ENCODE results near the gene UFD1.

Gene UFD1

DNA sequence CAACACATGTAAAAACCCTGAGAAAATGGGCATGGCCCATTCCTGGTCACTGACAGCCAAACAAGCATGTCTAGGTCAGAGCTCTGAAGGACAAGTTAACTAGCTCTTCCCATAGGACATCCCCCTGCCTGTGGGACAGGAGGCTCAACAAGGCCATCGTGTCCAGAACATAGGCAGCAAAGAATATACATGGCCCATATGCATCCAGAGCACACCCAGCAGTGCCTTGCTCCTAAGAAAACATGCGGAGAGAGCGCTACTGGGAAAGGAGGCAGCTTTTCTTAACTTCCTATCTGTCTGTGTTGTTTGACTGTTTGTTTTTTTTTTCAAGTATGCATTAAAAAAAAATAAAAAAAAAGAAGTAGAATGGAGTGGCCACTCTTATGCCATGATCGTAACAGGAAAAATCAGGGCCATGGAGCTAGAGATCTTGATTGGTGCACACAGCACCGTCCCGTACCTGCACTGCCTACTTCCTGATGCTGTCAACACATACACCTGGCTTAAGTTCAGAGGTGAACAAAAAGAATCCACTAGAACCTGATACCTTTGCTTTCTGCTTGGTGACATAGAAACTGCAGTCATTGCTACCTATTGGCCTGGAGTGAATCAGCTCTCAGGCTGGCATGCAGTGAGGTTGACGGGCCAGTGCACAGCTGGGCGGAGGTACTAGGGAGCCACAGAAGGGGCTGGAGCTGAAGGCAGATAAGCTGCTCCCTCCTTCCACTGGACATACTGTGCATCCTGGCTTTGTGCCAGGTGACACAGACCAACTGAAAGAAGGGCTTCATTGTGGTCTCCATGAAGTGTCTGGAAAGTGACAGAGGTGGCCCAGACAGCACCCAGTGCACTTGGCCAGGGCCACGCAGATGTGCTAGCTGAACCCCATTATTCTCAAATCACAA lies 11.9 kb downstream of the UFD1 start:
- DNase-seq = no peak

DNA sequence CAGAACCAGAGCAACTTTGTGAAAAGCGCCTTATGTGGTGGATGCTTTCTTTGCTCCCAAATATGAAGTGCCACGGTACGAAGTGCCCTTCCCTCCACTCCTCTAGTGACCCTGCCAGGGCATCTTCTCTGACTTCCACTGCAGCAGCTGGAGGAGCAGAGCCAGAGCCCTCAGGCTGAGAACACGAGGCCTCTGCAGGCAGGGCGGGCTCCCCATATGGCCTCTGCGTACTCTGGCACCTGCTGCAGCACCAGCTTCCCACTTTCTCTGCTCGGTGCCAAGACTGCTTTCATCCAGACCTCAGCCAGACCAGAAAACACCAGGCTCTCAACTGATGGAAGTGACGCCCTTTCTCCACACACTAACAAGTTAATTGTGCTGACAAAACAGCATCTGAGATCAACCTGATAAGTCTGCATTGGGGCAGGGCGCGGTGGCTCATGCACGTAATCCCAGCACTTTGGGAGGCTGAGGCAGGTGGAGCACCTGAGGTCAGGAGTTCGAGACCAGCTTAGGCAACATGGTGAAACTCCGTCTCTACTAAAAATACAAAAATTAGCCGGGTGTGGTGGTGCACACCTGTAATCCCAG lies 12.8 kb downstream of the UFD1 start:
- no peak for DNase-seq

DNA sequence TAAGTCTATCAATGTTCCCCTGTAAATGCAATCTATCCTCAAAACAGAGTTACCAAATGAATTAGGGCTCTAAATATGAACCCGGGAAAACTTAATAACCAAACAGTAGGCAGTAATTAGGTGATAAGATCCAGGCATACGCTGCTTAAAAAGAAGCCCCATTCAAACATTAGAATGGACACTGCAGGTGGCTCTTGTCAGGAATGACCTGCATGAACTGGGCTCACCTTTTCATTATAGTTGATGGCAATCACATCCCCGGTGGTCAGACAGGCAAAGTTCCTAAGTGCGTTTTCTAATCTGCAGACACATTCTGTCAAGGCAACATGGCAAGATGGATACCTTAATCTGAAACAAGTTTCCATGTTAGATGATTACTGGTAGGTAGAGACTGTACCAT lies 14.0 kb downstream of the UFD1 start:
- no peak for DNase-seq

- DNase-seq = no peak
These were observed 14.4 kb downstream of the UFD1 start for GRCh38 chr22:19464546-19464945.

- no peak for DNase-seq
These were observed 15.2 kb downstream of the UFD1 start for GRCh38 chr22:19463491-19464469.

GRCh38 chr22:19463008-19463407 lies 16.0 kb downstream of the UFD1 start:
- DNase-seq = no peak

DNA sequence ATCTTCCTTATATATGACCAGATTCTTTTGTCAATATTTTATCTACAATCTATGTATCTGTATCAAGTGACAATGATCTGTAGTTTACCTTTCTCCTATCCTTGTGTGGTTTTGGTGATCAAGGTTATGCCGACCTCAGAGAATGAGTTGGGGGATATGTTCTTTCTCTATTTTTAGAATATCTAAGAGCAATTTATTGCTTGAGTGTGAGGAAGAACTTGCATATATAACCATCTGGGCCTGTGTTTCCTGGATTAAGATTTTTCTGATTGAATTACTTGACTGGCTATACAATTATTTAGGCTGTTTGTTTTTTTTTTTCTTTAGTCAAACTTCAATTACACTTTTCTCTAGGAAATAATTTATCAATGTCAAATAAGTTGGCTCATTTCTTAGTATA lies 17.5 kb downstream of the UFD1 start:
- DNase-seq = no peak

- DNase-seq = no peak
These were observed 19.0 kb downstream of the UFD1 start for GRCh38 chr22:19460036-19460435.

- no peak for DNase-seq
These were observed 21.1 kb downstream of the UFD1 start for GRCh38 chr22:19457828-19458428.

DNA sequence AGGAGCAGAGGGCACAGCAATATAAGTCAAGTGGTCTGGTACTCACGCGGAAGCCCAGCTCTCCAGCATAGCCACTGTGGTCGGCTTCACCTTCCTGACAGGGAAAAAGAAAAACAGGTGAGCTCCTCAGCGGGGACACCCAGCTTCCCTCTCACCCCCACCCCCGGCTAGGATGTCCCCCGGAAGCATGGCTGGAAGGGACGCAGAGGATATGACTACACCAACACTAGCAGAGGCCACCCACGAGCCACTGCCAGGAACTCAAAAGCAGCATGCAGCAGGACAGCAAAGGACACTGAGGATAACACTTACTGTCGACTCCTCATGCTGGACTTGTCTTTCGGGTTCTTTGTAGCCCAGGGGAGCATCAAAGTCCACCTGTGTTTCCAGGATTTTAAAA lies 22.5 kb downstream of the UFD1 start:
- no peak for DNase-seq

GRCh38 chr22:19455585-19456370 lies 23.2 kb downstream of the UFD1 start:
- DNase-seq = no peak

DNA sequence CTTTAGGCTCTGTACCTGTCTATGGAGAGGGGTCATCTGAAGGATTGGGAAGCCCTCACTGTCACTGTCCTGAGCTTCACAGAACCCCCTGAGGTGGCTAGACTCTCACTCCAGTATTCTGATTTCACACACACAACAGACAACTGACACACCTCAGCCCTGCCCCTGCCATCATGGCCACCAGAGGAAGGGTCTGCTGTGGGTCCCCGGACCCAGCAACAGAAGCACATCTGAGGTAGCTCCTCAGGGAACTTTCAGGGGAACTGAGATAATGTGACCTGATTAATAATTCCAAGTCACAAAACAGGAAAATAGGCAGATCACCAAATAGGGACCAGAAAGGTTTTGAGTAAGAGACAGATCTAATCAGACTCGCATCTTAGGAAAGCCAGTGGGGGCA lies 24.0 kb downstream of the UFD1 start:
- DNase-seq = no peak

GRCh38 chr22:19454156-19454555 lies 24.8 kb downstream of the UFD1 start:
- DNase-seq = no peak

DNA sequence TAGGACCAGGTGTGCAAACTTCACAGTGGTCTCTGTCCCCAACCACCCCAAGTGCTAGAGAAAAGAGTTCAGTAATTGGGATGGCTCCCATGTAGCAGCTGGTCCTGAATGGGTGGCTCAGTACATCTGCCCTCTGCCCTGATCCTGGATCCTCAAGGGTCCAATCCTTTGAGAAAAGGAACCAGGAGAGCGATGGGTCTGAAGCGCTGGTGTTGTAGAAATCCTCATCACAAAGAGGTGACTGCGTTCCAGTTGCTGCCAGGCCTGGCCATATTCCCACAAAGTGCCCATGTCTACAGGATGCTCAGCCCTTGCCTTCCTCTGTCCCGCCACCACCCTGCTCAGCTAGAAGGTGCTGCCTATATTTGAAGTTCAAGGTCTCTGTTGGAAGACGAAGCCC lies 25.3 kb downstream of the UFD1 start:
- DNase-seq = no peak

GRCh38 chr22:19451570-19451969 lies 27.4 kb downstream of the UFD1 start:
- no peak for DNase-seq

- no peak for DNase-seq
These were observed 28.4 kb downstream of the UFD1 start for GRCh38 chr22:19450363-19451175.

DNA sequence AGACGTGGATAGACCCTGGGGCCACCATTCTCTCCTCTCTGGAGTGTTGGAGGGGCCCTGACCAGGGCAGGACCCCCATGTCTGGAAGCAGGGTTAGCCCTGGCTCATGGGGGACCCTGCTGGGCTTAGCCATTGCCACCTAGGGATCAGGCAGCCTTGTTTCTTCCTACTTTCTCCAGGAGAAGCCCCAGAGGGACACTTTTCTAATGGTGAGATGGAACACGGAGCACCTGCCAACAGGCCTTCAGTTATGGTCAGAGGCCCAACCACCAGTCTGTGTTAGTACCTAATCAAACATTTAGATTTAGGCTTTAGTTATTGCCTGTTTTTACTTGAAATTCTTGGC lies 29.6 kb downstream of the UFD1 start:
- DNase-seq = no peak

GRCh38 chr22:19448739-19449421 lies 30.1 kb downstream of the UFD1 start:
- no peak for DNase-seq

DNA sequence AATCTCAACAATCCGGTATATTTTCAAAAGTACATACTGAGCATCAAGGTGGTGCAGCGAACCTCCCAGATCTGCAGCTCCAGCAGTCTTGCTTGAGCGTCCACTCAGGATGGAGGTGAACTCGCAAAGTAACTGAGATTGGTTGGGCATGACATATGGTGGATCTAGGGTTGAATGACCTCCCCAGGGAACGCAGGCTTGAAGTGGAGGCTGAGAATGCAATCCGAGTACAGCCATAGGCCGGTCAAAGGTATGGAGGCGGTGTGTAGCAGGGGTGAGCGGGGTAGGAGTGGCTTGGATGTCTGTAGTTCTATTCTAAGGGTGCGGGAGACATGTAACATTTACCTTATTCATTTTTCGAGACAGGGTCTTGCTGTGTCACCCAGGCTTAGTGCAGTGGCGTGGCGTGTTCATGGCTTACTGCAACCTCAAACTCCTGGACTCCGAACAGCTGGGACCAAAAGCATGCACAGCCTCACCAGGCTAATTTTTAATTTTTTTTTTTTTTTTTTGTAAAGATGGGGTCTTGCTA lies 30.9 kb downstream of the UFD1 start:
- DNase-seq = no peak

GRCh38 chr22:19447330-19448075 lies 31.5 kb downstream of the UFD1 start, which contains the start of gene C22orf39:
Gene C22orf39, minus strand, starts transcription at chr22:19447711. Its CDS starts 23 bp downstream, at chr22:19447688.
- peak; percentile 58 to 79 (median 70) for DNase-seq
